IMR-90 (cell line): Measurements from ENCODE around the gene IL17RE. TPM values are rescaled to one million over a fixed set of nuclear protein-coding genes. Genes with fewer than 3 reads are reported as not detected.

ENCODE experiments used
- BHLHE40 ChIP-seq: fragments of 150-350 bp; IDR thresholded peaks from 2 replicates; pipeline ENCODE4 v1.6.1; 2016; ENCODE audit warnings: mild to moderate bottlenecking, low read depth, low read length
- NFE2L2 ChIP-seq: fragments of 150-350 bp; IDR thresholded peaks from 2 replicates; pipeline ENCODE4 v1.6.1; 2016; ENCODE audit warnings: low read depth, mild to moderate bottlenecking, low read length
- RCOR1 ChIP-seq: IDR thresholded peaks from 2 replicates; pipeline ENCODE4 v1.6.1; 2012; ENCODE audit warnings: mild to moderate bottlenecking, low read length, improper control_type of control experiment; ENCODE audit not compliant: insufficient replicate concordance
- RFX5 ChIP-seq: IDR thresholded peaks from 2 replicates; pipeline ENCODE4 v1.8.0; 2012; ENCODE audit warnings: low read depth, mild to moderate bottlenecking, low read length, moderate library complexity
- polyA plus RNA-seq, 3 experiments: library from polyadenylated mRNA; depleted of rRNA; stranded (reverse); fragments of >200 nt; gene quantifications; 2 replicates each; pipeline ENCODE4 v1.2.3, GENCODE V29; 2012; ENCODE audit warnings: low replicate concordance in 1 of 3
- total RNA-seq: library from RNA; depleted of rRNA; stranded (reverse); fragments of >200 nt; gene quantifications from 2 replicates; pipeline ENCODE4 v1.2.3, GENCODE V29; 2012
- TF ChIP-seq, protein P1 (sequence below): fragments of 150-350 bp; IDR thresholded peaks from 2 replicates; pipeline ENCODE4 v1.6.1; 2016; ENCODE audit warnings: low read depth, mild to moderate bottlenecking, low read length, moderate library complexity, borderline replicate concordance

Gene IL17RE
- total and polyA plus RNA-seq, 2 of the 4 experiments (the other 2 are of a cell fraction), result 0.90 to 7.2 TPM

DNA sequence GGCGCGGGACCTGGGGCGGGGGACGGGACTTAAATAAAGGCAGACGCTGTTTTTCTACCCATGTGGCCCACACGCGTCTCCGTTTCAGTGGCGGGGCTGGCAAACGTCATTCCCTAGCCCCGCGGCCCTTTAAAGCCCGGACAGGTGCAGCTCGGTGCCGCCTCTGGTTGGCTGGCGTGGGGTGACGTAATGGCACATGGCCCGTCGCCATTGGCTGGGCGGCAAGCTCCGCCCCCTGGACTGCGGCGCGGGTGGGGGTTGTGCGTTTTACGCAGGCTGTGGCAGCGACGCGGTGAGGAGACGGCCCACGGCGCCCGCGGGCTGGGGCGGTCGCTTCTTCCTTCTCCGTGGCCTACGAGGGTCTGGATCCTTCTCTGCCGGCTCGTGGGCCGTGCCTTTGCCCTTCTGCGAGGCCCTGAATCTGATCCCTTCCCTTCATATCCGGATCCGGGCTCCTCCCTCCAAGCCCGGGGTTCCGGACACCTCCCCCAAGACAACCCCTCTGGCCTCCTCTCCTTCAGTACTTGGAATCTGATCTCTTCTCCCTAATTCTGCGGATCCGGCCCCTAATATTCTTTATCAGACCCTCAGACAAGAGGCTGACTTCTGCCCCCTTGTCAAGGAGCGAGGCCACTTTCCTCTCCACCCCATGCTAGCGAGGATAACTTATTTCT, 31.1 kb downstream of the IL17RE start, which contains the start of gene CRELD1 (continued):
- TF ChIP-seq NFE2L2, result no peak
- TF ChIP-seq RCOR1, result peak; percentile 99
- TF ChIP-seq, protein P1, sequence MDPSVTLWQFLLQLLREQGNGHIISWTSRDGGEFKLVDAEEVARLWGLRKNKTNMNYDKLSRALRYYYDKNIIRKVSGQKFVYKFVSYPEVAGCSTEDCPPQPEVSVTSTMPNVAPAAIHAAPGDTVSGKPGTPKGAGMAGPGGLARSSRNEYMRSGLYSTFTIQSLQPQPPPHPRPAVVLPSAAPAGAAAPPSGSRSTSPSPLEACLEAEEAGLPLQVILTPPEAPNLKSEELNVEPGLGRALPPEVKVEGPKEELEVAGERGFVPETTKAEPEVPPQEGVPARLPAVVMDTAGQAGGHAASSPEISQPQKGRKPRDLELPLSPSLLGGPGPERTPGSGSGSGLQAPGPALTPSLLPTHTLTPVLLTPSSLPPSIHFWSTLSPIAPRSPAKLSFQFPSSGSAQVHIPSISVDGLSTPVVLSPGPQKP, result no peak
- no peak for TF ChIP-seq BHLHE40
- peak; percentile 35; the same call in 1 of the 2 replicates for TF ChIP-seq RFX5
